IMR-90 (cell line): ENCODE results near the gene FBXL13. TPM values are rescaled to one million over a fixed set of nuclear protein-coding genes. Genes with fewer than 3 reads are reported as not detected.

Experiments
- ATAC-seq: fragments of 200-7000 bp; cut with Tn5 transposase; 2 replicates; pipeline ENCODE4 v1.9.1; 2020; ENCODE audit warnings: low read depth, mild to moderate bottlenecking, moderate library complexity
- BruUV-seq: library from RNA; stranded (reverse); fragments of 400-500 nt; replicated peaks from 2 replicates; lab custom pipeline; 2021; lab: Mats Ljungman, UMichigan
- CTCF ChIA-PET: fragments of 300-600 bp; formaldehyde crosslinking; extraction: SDS; loops from one replicate; lab custom pipeline; 2021; ENCODE audit warnings: antibody characterized with exemption; lab: Yijun Ruan, JAX
- POLR2A ChIA-PET: fragments of 300-600 bp; sonication (Branson Sonifier 250); formaldehyde crosslinking; loops from one replicate; lab custom pipeline; 2022; ENCODE audit warnings: antibody characterized with exemption; ENCODE audit not compliant: unreplicated experiment; lab: Charles Lee
- DNase-seq: peaks from one replicate; pipeline ENCODE4 v3.0.0; 2013
- H2AFZ ChIP-seq: replicated peaks from 2 replicates; pipeline ENCODE3; 2013; ENCODE audit warnings: low read length, mild to moderate bottlenecking; ENCODE audit not compliant: poor library complexity
- H2AK5ac ChIP-seq: 2 replicates; pipeline ENCODE4 v1.6.1; 2013; ENCODE audit warnings: low read depth, low read length, inconsistent platforms
- H2AK9ac ChIP-seq: replicated peaks from 2 replicates; pipeline ENCODE3; 2013; ENCODE audit warnings: mild to moderate bottlenecking, low read depth, low read length, moderate library complexity; ENCODE audit not compliant: poor library complexity
- H2BK120ac ChIP-seq: 2 replicates; pipeline ENCODE4 v1.6.1; 2013; ENCODE audit warnings: low read depth, low read length, inconsistent platforms
- H2BK15ac ChIP-seq: 3 replicates; pipeline ENCODE4 v1.6.1; 2013; ENCODE audit warnings: low read depth, low read length, inconsistent platforms
- H2BK20ac ChIP-seq: 2 replicates; pipeline ENCODE4 v1.6.1; 2013; ENCODE audit warnings: low read depth, mild to moderate bottlenecking, inconsistent platforms, low read length, moderate library complexity
- H2BK5ac ChIP-seq: 2 replicates; pipeline ENCODE4 v1.6.1; 2013; ENCODE audit warnings: mild to moderate bottlenecking, low read depth, low read length, inconsistent platforms; ENCODE audit not compliant: poor library complexity, severe bottlenecking
- H3K14ac ChIP-seq: replicated peaks from 2 replicates; pipeline ENCODE4 v1.6.1; 2013; ENCODE audit warnings: low read depth, low read length, inconsistent platforms
- H3K18ac ChIP-seq: 2 replicates; pipeline ENCODE4 v1.6.1; 2013; ENCODE audit warnings: low read depth, low read length, control low read depth
- H3K23ac ChIP-seq: 2 replicates; pipeline ENCODE4 v1.6.1; 2013; ENCODE audit warnings: low read depth, low read length, inconsistent platforms
- H3K27ac ChIP-seq: 2 replicates; pipeline ENCODE4 v1.5.1; 2013; ENCODE audit warnings: mild to moderate bottlenecking, control low read depth, low read length; ENCODE audit not compliant: insufficient read depth
- H3K27me3 ChIP-seq: 2 replicates; pipeline ENCODE4 v1.6.1; 2013; ENCODE audit warnings: low read length; ENCODE audit not compliant: control insufficient read depth, insufficient read depth
- H3K36me3 ChIP-seq: 2 replicates; pipeline ENCODE4 v1.6.1; 2013; ENCODE audit warnings: low read length, mixed read lengths; ENCODE audit not compliant: control insufficient read depth, insufficient read depth
- H3K4ac ChIP-seq: 2 replicates; pipeline ENCODE4 v1.6.1; 2013; ENCODE audit warnings: low read depth, low read length, inconsistent platforms
- H3K4me1 ChIP-seq: 2 replicates; pipeline ENCODE4 v1.6.1; 2013; ENCODE audit warnings: low read length, mixed read lengths; ENCODE audit not compliant: control insufficient read depth, insufficient read depth
- H3K4me2 ChIP-seq: 2 replicates; pipeline ENCODE4 v1.6.1; 2013; ENCODE audit warnings: low read depth, mild to moderate bottlenecking, control low read depth, low read length, moderate library complexity
- H3K4me3 ChIP-seq: 2 replicates; pipeline ENCODE4 v1.5.1; 2013; ENCODE audit warnings: low read depth, mild to moderate bottlenecking, control low read depth, low read length, moderate library complexity; ENCODE audit not compliant: insufficient read depth
- H3K56ac ChIP-seq: 2 replicates; pipeline ENCODE4 v1.6.1; 2013; ENCODE audit warnings: low read length, inconsistent platforms; ENCODE audit not compliant: insufficient read depth; ENCODE audit errors: extremely low read depth
- H3K79me1 ChIP-seq, 2 experiments: 2 replicates each; pipeline ENCODE4 v1.6.1; 2013; ENCODE audit warnings: low read length in 2 of 2, inconsistent platforms in 1 of 2, low read depth in 1 of 2
- H3K9ac ChIP-seq: 2 replicates; pipeline ENCODE4 v1.6.1; 2013; ENCODE audit warnings: low read depth, low read length, control low read depth
- H3K9me1 ChIP-seq: 2 replicates; pipeline ENCODE4 v1.6.1; 2013; ENCODE audit warnings: low read length, inconsistent platforms; ENCODE audit not compliant: insufficient read depth
- H3K9me3 ChIP-seq: 2 replicates; pipeline ENCODE4 v1.6.1; 2013; ENCODE audit warnings: low read length; ENCODE audit not compliant: control insufficient read depth, insufficient read depth
- H4K20me1 ChIP-seq: 2 replicates; pipeline ENCODE4 v1.6.1; 2013; ENCODE audit warnings: low read length, inconsistent platforms; ENCODE audit not compliant: insufficient read depth
- H4K5ac ChIP-seq: 2 replicates; pipeline ENCODE4 v1.6.1; 2013; ENCODE audit warnings: mild to moderate bottlenecking, low read depth, low read length, control low read depth
- H4K8ac ChIP-seq, 2 experiments: 2 replicates each; pipeline ENCODE4 v1.6.1; 2013; ENCODE audit warnings: low read depth in 2 of 2, low read length in 2 of 2, control low read depth in 1 of 2, inconsistent platforms in 1 of 2
- H4K91ac ChIP-seq: 2 replicates; pipeline ENCODE4 v1.6.1; 2013; ENCODE audit warnings: low read depth, low read length, inconsistent platforms; ENCODE audit not compliant: insufficient read depth
- BHLHE40 ChIP-seq: fragments of 150-350 bp; IDR thresholded peaks from 2 replicates; pipeline ENCODE4 v1.6.1; 2016; ENCODE audit warnings: mild to moderate bottlenecking, low read depth, low read length
- CEBPB ChIP-seq: IDR thresholded peaks from 2 replicates; pipeline ENCODE4 v1.6.1; 2012; ENCODE audit warnings: low read depth, low read length, improper control_type of control experiment
- CHD1 ChIP-seq: IDR thresholded peaks from 2 replicates; pipeline ENCODE4 v1.6.1; 2012; ENCODE audit warnings: low read depth, low read length, improper control_type of control experiment
- FOS ChIP-seq: fragments of 150-350 bp; IDR thresholded peaks from 2 replicates; pipeline ENCODE4 v1.6.1; 2016; ENCODE audit warnings: low read depth, low read length
- MAFK ChIP-seq: IDR thresholded peaks from 2 replicates; pipeline ENCODE4 v1.6.1; 2012; ENCODE audit warnings: low read depth, low read length, improper control_type of control experiment
- MAZ ChIP-seq: IDR thresholded peaks from 2 replicates; pipeline ENCODE4 v1.6.1; 2012; ENCODE audit warnings: low read depth, mild to moderate bottlenecking, low read length, improper control_type of control experiment, moderate library complexity, borderline replicate concordance
- MXI1 ChIP-seq: IDR thresholded peaks from 2 replicates; pipeline ENCODE4 v1.6.1; 2012; ENCODE audit warnings: low read depth, mild to moderate bottlenecking, low read length, moderate library complexity, borderline replicate concordance
- NFE2L2 ChIP-seq: fragments of 150-350 bp; IDR thresholded peaks from 2 replicates; pipeline ENCODE4 v1.6.1; 2016; ENCODE audit warnings: low read depth, mild to moderate bottlenecking, low read length
- RAD21 ChIP-seq: IDR thresholded peaks from 2 replicates; pipeline ENCODE4 v1.6.1; 2012; ENCODE audit warnings: low read length, improper control_type of control experiment
- RFX5 ChIP-seq: IDR thresholded peaks from 2 replicates; pipeline ENCODE4 v1.8.0; 2012; ENCODE audit warnings: low read depth, mild to moderate bottlenecking, low read length, moderate library complexity
- SMC3 ChIP-seq: fragments of 150-350 bp; IDR thresholded peaks from 2 replicates; pipeline ENCODE4 v1.6.1; 2016; ENCODE audit warnings: low read depth, mild to moderate bottlenecking, antibody characterized with exemption, low read length, moderate library complexity
- WGBS, 2 experiments: methylation state at CpG; one replicate each; pipeline versions ENCODE4 v1.1.5 to v1.1.7; 2013; ENCODE audit warnings: missing lambda C conversion rate in 2 of 2; ENCODE audit not compliant: insufficient read length in 1 of 2; ENCODE audit errors: extremely low coverage in 2 of 2; 5-methylcytosine and 5-hydroxymethylcytosine counted together
- dilution Hi-C: fragments of 300-500 bp; cut with HindIII; formaldehyde crosslinking; loops from one replicate; pipeline ENCODE4 v1.14.3; 2018; ENCODE audit warnings: low sequenced_read_pairs; ENCODE audit not compliant: unreplicated experiment
- in situ Hi-C: fragments of 300-500 bp; cut with MboI; formaldehyde crosslinking; loops from 3 replicates; pipeline ENCODE4 v1.14.3; 2019; ENCODE audit warnings: low sequenced_read_pairs, inconsistent platforms, mixed read lengths
- intact Hi-C: fragments of 100-400 bp; cut with micrococcal nuclease; formaldehyde crosslinking; loops from 2 replicates; pipeline ENCODE4 v1.10.0; 2022
- polyA plus RNA-seq, 3 experiments: library from polyadenylated mRNA; depleted of rRNA; stranded (reverse); fragments of >200 nt; gene quantifications; 2 replicates each; pipeline ENCODE4 v1.2.3, GENCODE V29; 2012; ENCODE audit warnings: low replicate concordance in 1 of 3
- total RNA-seq: library from RNA; depleted of rRNA; stranded (reverse); fragments of >200 nt; gene quantifications from 2 replicates; pipeline ENCODE4 v1.2.3, GENCODE V29; 2012
- TF ChIP-seq, protein P1 (sequence below): conservative IDR thresholded peaks from 2 replicates; pipeline ENCODE4 v1.5.1; 2012; ENCODE audit warnings: mild to moderate bottlenecking, low read depth, low read length, improper control_type of control experiment
- TF ChIP-seq, protein P2 (sequence below): fragments of 150-350 bp; IDR thresholded peaks from 2 replicates; pipeline ENCODE4 v1.6.1; 2017; ENCODE audit warnings: mild to moderate bottlenecking, antibody characterized with exemption, low read length, low read depth

FBXL13 gene
- total and polyA plus RNA-seq, 2 of the 4 experiments (the other 2 are of a cell fraction): 0.24 to 0.36 TPM

DNA sequence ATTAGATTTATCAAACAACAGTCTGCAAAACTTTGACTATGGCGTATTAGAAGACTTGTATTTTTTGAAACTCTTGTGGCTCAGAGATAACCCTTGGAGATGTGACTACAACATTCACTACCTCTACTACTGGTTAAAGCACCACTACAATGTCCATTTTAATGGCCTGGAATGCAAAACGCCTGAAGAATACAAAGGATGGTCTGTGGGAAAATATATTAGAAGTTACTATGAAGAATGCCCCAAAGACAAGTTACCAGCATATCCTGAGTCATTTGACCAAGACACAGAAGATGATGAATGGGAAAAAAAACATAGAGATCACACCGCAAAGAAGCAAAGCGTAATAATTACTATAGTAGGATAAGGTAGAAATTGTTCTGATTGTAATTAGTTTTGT lies 130.4 kb downstream of the FBXL13 start:
- no peak overlapping the region for H2BK5ac ChIP-seq
- H4K8ac ChIP-seq: no peak overlapping the region

More for the DNA sequence above, 130.4 kb downstream of the FBXL13 start:
- Histone ChIP-seq H2AFZ (no peak overlapping the region), H3K9me1 (no peaks in the 10 kb centered on the region), H3K23ac (no peak overlapping the region), H3K9me3 (no peaks in the 10 kb centered on the region), H3K27me3 (no peaks in the 10 kb centered on the region), H3K4me1 (no peaks in the 10 kb centered on the region), H4K91ac (no peak overlapping the region), H3K79me1 (peaks cover 4 to 6% of the 10 kb centered on the region in 2 experiments; a peak in 1 of 4 replicates), H3K14ac (no peak overlapping the region), H2AK9ac (no peak overlapping the region), H2AK5ac (no peak overlapping the region), H2BK20ac (no peak overlapping the region), H3K4me2 (no peak overlapping the region), H3K18ac (no peak overlapping the region), H2BK15ac (no peak overlapping the region), H3K4ac (no peak overlapping the region), H4K20me1 (no peaks in the 10 kb centered on the region), H3K56ac (no peak overlapping the region), H3K36me3 (peaks cover 16% of the 10 kb centered on the region), H4K5ac (no peak overlapping the region), H3K4me3 (no peak overlapping the region), H3K27ac (no peak overlapping the region), H3K9ac (no peak overlapping the region), H2BK120ac (no peak overlapping the region)
- BruUV-seq: TSS peak; percentile 90
- intact Hi-C loops (no loop called here), in situ Hi-C loops (no loop called here), dilution Hi-C loops (no loop called here)
- WGBS, 2 experiments: no CpG with 5 or more reads among the region's 4 CpGs
- TF ChIP-seq, protein P1, sequence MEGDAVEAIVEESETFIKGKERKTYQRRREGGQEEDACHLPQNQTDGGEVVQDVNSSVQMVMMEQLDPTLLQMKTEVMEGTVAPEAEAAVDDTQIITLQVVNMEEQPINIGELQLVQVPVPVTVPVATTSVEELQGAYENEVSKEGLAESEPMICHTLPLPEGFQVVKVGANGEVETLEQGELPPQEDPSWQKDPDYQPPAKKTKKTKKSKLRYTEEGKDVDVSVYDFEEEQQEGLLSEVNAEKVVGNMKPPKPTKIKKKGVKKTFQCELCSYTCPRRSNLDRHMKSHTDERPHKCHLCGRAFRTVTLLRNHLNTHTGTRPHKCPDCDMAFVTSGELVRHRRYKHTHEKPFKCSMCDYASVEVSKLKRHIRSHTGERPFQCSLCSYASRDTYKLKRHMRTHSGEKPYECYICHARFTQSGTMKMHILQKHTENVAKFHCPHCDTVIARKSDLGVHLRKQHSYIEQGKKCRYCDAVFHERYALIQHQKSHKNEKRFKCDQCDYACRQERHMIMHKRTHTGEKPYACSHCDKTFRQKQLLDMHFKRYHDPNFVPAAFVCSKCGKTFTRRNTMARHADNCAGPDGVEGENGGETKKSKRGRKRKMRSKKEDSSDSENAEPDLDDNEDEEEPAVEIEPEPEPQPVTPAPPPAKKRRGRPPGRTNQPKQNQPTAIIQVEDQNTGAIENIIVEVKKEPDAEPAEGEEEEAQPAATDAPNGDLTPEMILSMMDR: no peak
- TF ChIP-seq CHD1: no peak
- no peak for TF ChIP-seq BHLHE40
- no peak for TF ChIP-seq NFE2L2
- no peak for TF ChIP-seq MXI1
- no peak for TF ChIP-seq MAZ
- no peak for TF ChIP-seq RAD21
- TF ChIP-seq SMC3: no peak
- no peak for TF ChIP-seq MAFK
- no peak for TF ChIP-seq RFX5
- no peak for TF ChIP-seq CEBPB
- TF ChIP-seq, protein P2, sequence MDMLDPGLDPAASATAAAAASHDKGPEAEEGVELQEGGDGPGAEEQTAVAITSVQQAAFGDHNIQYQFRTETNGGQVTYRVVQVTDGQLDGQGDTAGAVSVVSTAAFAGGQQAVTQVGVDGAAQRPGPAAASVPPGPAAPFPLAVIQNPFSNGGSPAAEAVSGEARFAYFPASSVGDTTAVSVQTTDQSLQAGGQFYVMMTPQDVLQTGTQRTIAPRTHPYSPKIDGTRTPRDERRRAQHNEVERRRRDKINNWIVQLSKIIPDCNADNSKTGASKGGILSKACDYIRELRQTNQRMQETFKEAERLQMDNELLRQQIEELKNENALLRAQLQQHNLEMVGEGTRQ: no peak
- no peak for TF ChIP-seq FOS
- DNase-seq (no peak), ATAC-seq (no peak)
- ChIA-PET POLR2A (no interaction called here), CTCF (no interaction called here)
